ENCODE data around the gene KCTD1. TPM values are rescaled to one million over a fixed set of nuclear protein-coding genes. Genes with fewer than 3 reads are reported as not detected.

The KCTD1 gene
- total RNA-seq, 1 donor from 2014 or later, result 1.3 TPM

- Histone ChIP-seq H3K9me3 (no peaks in the 10 kb centered on the region), H3K36me3 (no peaks in the 10 kb centered on the region), H3K4me1 (no peaks in the 10 kb centered on the region), H3K27me3 (no peaks in the 10 kb centered on the region), H3K4me3 (peak overlapping the region; percentile 29 to 62), H3K27ac (no peak overlapping the region)
- TF ChIP-seq CTCF (IDR thresholded peaks at IDR 0.05), result no peak
- no peak for DNase-seq (ENCODE audit: low spot score in 2 of 2)
- intact Hi-C loops (cut with DNase I), result no loop called here
Measured at GRCh38 chr18:26574958-26575864, 26.9 kb upstream of the KCTD1 start.

- no peak overlapping the region for H3K4me3 ChIP-seq
- TF ChIP-seq CTCF (IDR thresholded peaks at IDR 0.05), result no peak
- no peak for DNase-seq (ENCODE audit: low spot score in 2 of 2)
- no peaks in the 10 kb centered on the region for H3K4me1 ChIP-seq
- no peak overlapping the region for H3K27ac ChIP-seq
- no peaks in the 10 kb centered on the region for H3K36me3 ChIP-seq
- intact Hi-C loops (cut with DNase I), result no loop called here
- no peaks in the 10 kb centered on the region for H3K9me3 ChIP-seq
- no peaks in the 10 kb centered on the region for H3K27me3 ChIP-seq
Measured at GRCh38 chr18:26568926-26569665, 20.7 kb upstream of the KCTD1 start.

DNA sequence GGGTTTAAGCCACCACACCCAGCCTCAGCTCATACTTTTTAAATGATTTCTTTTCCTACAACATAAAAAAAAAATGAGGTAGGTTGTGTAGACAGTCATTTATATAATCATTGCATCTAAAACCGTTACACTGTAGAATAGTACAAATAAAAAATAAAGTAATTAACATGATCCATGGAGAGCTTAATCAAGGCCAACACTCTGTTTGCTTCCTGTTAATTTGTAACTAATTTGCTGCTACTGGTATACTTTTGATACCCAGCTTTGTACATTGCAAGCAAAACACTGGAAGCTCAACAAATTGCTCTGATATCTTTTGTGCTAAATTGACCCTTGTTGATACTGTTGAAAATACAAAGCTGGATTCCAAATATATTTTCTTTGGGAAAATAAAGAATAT, 20.2 kb upstream of the KCTD1 start:
- Histone ChIP-seq H3K36me3 (no peaks in the 10 kb centered on the region), H3K4me3 (no peak overlapping the region), H3K27ac (no peak overlapping the region), H3K27me3 (no peaks in the 10 kb centered on the region), H3K9me3 (no peaks in the 10 kb centered on the region), H3K4me1 (no peaks in the 10 kb centered on the region)
- intact Hi-C loops (cut with DNase I), result no loop called here
- no peak for TF ChIP-seq CTCF (IDR thresholded peaks at IDR 0.05)
- DNase-seq (ENCODE audit: low spot score in 2 of 2), result no peak

DNA sequence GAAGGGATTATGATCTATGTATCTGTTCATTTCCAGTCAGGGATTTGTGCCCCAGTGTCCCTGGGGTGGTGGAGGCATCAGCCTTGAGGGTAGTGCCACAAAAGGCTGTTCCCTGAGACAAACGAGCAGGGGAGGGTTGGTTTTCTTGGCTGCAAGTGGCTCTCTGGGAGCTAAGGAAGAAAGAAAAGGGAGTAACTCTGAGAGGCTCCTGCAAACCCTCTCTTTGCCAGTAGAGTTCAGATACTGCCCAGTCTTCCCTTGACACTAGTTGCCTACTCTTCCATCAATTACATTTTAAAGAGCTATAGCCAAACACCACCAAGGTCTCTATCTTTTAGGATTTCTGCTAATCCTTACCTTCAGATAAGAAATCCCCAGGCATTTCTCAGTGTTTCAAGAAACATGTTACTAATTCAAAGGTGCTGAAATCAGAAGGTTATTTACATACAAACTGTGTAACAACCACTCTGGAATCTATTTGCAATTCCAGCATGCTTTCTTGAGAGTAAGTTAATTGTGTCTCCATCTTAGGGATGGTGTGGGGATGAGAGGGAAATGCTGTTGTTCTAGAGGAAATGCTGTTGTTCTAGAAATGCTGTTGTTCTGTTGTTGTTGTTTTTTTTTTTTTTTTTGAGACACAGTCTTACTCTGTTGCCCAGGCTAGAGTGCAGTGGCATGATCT, 18.7 kb upstream of the KCTD1 start:
- intact Hi-C loops (cut with DNase I), result no loop called here

More for the DNA sequence above, 18.7 kb upstream of the KCTD1 start:
- no peaks in the 10 kb centered on the region for H3K4me1 ChIP-seq
- H3K36me3 ChIP-seq, result no peaks in the 10 kb centered on the region
- no peaks in the 10 kb centered on the region for H3K27me3 ChIP-seq
- no peak overlapping the region for H3K27ac ChIP-seq
- no peaks in the 10 kb centered on the region for H3K9me3 ChIP-seq
- no peak for DNase-seq (ENCODE audit: low spot score in 2 of 2)
- no peak for TF ChIP-seq CTCF (IDR thresholded peaks at IDR 0.05)
- no peak overlapping the region for H3K4me3 ChIP-seq
